Mesodermal cell (in vitro differentiated cells): ENCODE data around the gene PTPN1.

Experiments used
- H3K27ac ChIP-seq: 2 replicates; pipeline ENCODE4 v1.7.0; 2013; ENCODE audit warnings: mild to moderate bottlenecking, low read depth, low read length, moderate library complexity; ENCODE audit not compliant: severe bottlenecking
- H3K36me3 ChIP-seq: 2 replicates; pipeline ENCODE4 v1.7.1; 2013; ENCODE audit warnings: mild to moderate bottlenecking, low read length, moderate library complexity; ENCODE audit not compliant: control insufficient read depth, insufficient read depth
- H3K4me1 ChIP-seq: one replicate; pipeline ENCODE4 v1.7.1; 2013; ENCODE audit warnings: mild to moderate bottlenecking, low read length; ENCODE audit not compliant: insufficient read depth, control insufficient read depth, poor library complexity, severe bottlenecking
- H3K4me3 ChIP-seq: 2 replicates; pipeline ENCODE4 v1.7.0; 2013; ENCODE audit warnings: low read length, control low read depth, mild to moderate bottlenecking; ENCODE audit not compliant: insufficient read depth, poor library complexity, severe bottlenecking; ENCODE audit errors: extremely low read depth
- H3K9me3 ChIP-seq: 2 replicates; pipeline ENCODE4 v1.7.1; 2013; ENCODE audit warnings: mild to moderate bottlenecking, low read length, moderate library complexity; ENCODE audit not compliant: control insufficient read depth
- WGBS, 2 experiments: methylation state at CpG; one replicate each; pipeline ENCODE4 v1.1.5; 2013; ENCODE audit warnings: missing lambda C conversion rate in 2 of 2; ENCODE audit not compliant: insufficient coverage in 2 of 2; 5-methylcytosine and 5-hydroxymethylcytosine counted together

PTPN1 gene

DNA sequence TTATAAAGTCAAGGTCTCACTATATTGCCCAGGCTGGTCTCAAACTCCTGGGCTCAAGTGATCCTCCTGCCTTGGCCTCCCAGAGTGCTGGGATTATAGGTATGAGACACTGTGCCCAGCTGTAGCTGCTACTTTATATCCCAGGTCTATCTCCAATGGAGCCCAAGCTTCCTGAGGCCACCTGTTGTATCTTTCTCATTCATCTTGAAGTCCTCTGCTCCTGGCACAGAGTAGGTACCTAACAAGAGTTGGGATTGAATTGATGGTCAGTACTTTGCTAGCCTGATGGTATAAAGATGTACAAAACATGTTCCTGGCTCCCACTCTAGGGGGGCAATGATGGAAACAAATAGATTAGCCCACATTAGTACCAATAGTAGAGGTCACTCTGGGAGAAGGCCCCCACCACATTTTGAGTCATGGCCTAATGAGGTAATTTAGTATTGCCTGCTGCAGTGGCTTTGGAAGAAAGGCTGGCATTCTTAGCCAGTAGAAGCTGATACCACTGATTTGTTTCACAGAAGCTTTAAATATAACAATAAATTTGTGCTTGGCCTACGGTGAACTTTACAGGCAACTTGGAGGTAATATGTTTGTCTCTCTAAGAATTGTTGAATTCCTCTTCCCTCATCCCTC, 5.4 kb downstream of the PTPN1 start:
- Histone ChIP-seq H3K4me1 (peaks cover 59% of the 10 kb centered on the region), H3K9me3 (no peaks in the 10 kb centered on the region), H3K36me3 (peaks cover 28% of the 10 kb centered on the region), H3K27ac (no peak overlapping the region), H3K4me3 (no peak overlapping the region)
- no CpG with 5 or more reads among the region's 1 CpG for WGBS, 2 experiments

DNA sequence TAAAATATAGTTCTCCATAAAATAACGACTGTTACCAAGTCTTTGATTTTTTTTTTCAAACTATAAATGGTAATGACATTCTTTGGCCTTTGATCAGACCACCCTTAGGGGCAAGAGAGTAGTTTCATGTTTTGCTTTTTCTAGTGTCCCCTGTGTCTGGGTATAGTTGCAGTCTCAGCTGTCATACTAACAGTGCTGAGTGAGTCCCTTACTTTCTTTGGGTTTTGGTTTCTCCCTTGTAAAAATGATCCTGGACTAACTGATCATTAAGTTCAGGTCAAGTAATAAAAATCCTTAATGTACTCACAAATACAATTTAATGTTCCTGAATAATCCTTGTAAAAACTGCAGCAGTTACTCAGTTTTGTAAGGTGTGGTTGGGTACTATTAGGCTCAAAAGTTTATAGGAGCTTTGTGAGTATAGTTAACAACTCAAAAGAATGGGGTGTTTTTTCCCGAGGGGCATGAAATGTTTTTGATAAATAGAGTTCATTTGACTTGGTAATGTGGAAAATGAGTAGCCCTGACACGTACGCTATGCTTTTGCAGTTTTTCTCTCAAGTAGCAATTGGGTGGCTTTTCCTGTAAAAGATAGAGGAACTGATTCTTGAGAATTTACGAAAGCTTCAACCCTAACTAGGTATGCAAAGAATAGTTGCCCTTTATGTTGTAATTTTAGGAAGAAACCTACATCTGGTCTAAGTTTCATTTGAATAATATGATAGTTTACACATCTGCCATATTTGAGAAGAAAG, 6.2 kb downstream of the PTPN1 start:
- H3K27ac ChIP-seq, result no peak overlapping the region
- 96 to 98% methylated on average over 3 of the region's 5 CpGs for WGBS, 2 experiments
- peaks cover 36% of the 10 kb centered on the region for H3K36me3 ChIP-seq

DNA sequence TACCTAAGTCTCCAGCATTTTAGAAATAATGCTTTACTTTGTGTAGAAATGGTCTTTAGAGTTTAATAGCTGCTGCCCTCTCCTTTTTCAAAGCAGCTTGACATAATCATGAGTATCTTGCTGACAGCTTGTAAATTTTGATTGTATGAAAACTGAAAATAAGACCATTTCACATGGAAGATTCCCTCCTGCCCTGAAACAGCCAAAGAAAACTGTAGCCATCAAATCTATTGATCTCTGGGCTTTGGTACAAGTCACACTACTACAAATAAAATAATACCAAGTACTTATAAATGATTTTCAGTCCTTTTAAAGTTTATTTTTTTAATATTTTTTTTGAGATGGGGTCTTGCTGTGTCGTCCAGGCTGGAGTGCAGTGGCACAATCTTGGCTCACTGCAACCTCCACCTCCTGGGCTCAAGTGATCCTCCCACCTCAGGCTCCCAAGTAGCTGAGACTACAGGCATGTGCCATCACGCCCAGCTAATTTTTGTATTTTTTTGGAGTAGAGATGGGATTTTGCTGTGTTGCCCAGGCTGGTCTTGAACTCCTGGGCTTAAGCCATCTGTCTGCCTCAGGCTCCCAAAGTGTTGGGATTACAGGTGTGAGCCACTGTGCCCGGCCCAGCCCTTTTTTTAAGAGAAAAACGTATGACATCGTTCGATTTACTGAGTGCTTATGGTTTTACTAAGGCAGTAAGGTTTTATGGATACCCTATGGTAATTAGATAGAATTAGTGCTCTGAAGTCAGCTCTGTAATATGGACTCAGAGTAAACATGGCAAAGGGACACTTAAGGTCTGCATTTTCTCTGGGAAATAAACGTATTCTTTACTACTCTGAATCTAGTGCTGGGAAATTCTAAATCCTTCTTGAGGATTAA, 7.0 kb downstream of the PTPN1 start:
- Histone ChIP-seq H3K4me3 (no peak overlapping the region), H3K27ac (no peak overlapping the region), H3K4me1 (peaks cover 56% of the 10 kb centered on the region), H3K9me3 (no peaks in the 10 kb centered on the region), H3K36me3 (peaks cover 44% of the 10 kb centered on the region)
- 92 to 96% methylated on average over 5 to 6 of the region's 7 CpGs for WGBS, 2 experiments

More for the DNA sequence above, 6.2 kb downstream of the PTPN1 start:
- Histone ChIP-seq H3K9me3 (no peaks in the 10 kb centered on the region), H3K4me3 (no peak overlapping the region), H3K4me1 (peaks cover 61% of the 10 kb centered on the region)

DNA sequence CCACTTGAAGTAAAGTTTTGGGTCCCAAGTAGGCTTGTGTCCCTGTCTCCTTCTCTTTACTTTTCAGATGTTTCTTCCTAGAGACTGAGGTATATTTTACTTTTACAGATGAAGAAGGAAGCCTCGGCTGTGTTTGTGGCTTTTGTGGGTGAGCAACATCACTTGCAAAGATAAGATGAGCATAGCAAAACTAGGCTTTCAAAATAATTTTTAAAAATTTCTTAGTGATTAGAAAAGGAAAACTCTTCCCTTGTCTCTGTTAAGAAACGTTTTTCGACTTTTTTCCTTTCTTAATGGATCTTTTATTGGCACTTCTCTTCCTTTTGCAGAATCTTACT, 7.6 kb downstream of the PTPN1 start:
- peaks cover 46% of the 10 kb centered on the region for H3K36me3 ChIP-seq
- peaks cover 53% of the 10 kb centered on the region for H3K4me1 ChIP-seq
- H3K4me3 ChIP-seq, result no peak overlapping the region
- WGBS, 2 experiments, result 100% methylated on average over 1 to 2 of the region's 3 CpGs
- no peak overlapping the region for H3K27ac ChIP-seq
- H3K9me3 ChIP-seq, result no peaks in the 10 kb centered on the region

DNA sequence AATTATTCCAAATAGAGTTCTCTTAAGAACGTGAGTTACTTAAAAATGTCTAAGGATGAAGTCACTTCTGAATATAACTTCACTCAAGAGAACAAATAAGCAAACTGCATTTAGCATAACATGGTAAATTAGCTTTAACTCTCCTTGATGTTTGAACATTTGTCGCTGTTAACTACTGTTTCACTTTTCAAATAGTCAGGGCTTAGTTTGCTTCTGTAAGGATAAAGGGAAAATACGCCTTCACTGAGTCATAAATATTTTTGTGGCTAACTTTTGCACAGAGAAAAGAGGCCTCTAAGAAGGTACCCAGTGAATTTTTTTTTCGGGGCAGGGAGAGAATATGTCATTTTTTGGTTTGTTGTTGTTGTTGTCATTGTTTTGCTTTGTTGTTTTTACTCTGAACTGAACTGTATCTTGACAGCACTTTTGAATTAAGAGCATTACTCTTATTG, 8.1 kb downstream of the PTPN1 start:
- WGBS, 2 experiments, result 97 to 100% methylated on average over 2 to 3 of the region's 4 CpGs
- H3K9me3 ChIP-seq, result no peaks in the 10 kb centered on the region
- H3K4me1 ChIP-seq, result peaks cover 50% of the 10 kb centered on the region
- peaks cover 51% of the 10 kb centered on the region for H3K36me3 ChIP-seq
- no peak overlapping the region for H3K4me3 ChIP-seq
- H3K27ac ChIP-seq, result no peak overlapping the region

DNA sequence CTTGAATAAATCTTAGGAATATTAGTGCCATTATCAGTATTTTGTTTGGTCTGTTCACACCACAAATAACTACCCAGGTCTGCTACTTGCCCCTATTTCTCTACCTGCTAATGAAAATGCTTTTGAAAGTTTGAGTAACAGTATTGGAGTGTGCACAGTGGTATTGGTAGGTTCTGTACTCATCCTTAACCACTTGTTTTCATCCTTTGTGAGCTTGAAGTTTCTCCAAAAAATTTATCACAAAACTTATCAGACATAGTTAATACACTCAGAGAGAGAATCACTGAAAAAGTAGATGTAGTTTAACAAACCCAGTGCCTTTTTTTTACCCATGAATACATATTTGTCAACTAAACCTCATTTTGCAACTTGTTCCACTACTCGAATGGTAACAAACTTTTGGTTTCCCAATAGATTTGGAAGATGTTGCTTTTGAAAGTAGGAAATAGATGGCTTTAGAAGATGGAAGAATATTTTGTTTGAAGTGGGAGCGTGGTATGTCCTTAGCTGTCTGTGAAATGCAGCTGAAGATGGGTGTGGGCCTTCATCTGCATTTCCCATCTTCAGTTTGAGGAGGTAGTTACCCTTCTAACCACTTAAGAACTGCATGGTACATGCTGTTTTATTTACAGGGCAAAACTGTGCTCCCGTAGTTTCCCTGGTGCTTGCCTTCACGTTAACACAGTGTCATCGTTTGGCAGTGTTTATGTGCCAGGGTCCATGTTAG, 9.0 kb downstream of the PTPN1 start:
- Histone ChIP-seq H3K27ac (no peak overlapping the region), H3K4me3 (no peak overlapping the region)
- WGBS, 2 experiments, result 89 to 93% methylated on average over 4 of the region's 5 CpGs

DNA sequence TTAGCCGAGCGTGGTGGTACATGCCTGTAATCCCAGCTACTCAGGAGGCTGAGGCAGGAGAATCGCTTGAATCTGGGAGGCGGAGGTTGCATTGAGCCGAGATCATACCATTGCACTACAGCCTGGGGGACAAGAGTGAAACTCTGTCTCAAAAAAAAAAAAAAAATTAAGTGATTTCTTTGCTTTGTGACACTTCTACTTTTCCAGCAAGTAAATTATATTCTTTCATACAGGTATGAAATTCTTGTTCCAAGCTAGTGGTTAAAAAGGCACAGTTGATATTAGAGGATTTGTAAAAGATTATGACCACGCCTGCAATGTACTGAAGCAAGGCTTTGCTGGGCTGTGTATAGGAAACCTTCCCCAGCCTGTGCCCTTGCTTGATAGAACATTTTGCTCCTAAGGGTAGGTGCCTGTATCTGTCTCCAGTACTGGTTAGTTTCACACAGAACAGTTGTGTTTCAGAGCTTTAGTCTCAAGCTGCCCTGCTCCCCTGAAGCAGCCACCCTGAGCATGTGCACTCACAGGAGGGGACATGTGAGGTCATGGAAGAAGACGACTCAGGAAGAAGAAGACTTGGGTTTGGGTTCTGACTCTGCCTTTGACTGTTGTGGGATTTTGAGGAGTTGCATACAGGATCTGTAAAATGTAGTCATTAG, 10.2 kb downstream of the PTPN1 start:
- H3K36me3 ChIP-seq, result peaks cover 47% of the 10 kb centered on the region

More for the DNA sequence above, 9.0 kb downstream of the PTPN1 start:
- Histone ChIP-seq H3K9me3 (no peaks in the 10 kb centered on the region), H3K36me3 (peaks cover 53% of the 10 kb centered on the region), H3K4me1 (peaks cover 41% of the 10 kb centered on the region)

DNA sequence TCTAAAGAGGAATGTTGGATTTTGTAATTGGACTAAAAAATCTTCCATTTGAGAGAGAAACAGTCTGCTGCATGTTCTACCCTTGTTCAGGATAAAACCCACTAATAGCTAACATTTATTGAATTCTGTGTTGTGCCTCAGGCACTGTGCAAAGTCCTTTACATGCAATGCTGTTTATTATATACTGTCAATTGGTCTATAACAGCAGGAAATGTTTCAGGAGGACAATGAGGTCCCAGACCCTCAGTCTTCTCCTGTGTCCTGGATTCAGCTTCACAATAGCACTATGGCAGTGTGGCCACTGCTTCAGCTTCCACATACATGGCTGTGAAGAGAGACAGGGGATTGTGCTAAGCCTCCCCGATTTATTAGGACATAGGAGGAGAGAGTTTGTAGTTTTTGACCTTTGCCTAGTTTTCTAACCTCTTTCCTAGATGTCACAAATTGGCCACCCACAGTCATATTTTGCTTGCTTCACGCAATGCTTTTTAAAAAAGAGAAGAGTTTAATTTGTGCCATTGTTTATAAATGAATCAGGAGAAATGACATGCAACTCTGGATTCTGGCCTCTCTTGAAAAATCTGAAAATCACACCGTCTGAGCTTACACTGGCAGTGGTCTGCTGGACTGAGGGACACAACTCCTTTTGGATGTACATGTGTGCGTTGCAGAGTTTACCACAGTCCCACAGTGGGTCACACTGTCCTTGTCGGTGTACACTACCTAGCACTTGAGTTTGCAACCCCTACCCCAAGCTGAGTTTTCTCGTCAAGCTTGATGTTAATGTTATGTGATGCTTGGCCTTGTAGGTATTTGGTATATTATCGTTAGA, 11.3 kb downstream of the PTPN1 start:
- H3K4me3 ChIP-seq, result no peak overlapping the region
- WGBS, 2 experiments, result 88 to 100% methylated on average over 4 of the region's 7 CpGs
- no peak overlapping the region for H3K27ac ChIP-seq

More for the DNA sequence above, 10.2 kb downstream of the PTPN1 start:
- 93 to 100% methylated on average over 5 to 7 of the region's 7 CpGs for WGBS, 2 experiments
- H3K9me3 ChIP-seq, result no peaks in the 10 kb centered on the region
- H3K4me1 ChIP-seq, result peaks cover 36% of the 10 kb centered on the region
- H3K27ac ChIP-seq, result no peak overlapping the region
- no peak overlapping the region for H3K4me3 ChIP-seq

DNA sequence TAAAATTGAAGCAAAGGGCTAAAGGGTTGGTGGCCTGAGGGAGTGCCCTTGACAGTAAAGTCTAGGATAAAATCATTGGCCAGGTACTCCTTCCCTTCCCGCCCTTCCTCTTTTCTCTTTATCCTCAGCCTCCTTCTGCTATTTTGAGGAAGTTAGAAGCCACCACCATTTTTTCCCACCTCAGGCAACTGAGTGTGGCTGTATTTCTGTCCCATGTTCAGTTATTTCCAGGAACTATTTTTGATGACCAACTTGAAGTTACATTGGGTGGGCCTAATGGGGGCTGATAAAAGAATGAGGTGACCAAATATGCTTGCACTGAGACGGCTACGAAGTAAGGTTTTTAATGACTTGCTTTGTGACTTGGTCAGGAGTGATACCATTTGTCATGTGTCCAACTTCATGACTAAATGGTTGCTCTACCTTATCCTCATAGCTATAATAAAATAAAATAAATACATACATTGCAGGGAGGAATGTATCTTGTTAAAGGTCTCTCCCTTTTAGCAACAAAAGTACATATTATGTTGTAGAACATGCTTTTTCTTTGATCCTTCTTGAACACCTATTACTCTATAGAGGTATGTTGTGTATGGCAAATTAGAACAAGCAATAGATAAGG, 12.0 kb downstream of the PTPN1 start:
- peaks cover 48% of the 10 kb centered on the region for H3K36me3 ChIP-seq
- no peak overlapping the region for H3K4me3 ChIP-seq
- no peaks in the 10 kb centered on the region for H3K9me3 ChIP-seq
- H3K4me1 ChIP-seq, result peaks cover 29% of the 10 kb centered on the region
- no peak overlapping the region for H3K27ac ChIP-seq
- no CpG with 5 or more reads among the region's 3 CpGs for WGBS, 2 experiments

More for the DNA sequence above, 11.3 kb downstream of the PTPN1 start:
- no peaks in the 10 kb centered on the region for H3K9me3 ChIP-seq
- H3K36me3 ChIP-seq, result peaks cover 43% of the 10 kb centered on the region
- H3K4me1 ChIP-seq, result peaks cover 30% of the 10 kb centered on the region
